ENCODE results near the gene TLE2.
"Not testable (repeated sequence)": the region's sequence is repeated elsewhere in the genome, so short reads cannot be mapped to it uniquely, and the experiment has no call there.

The TLE2 gene

DNA sequence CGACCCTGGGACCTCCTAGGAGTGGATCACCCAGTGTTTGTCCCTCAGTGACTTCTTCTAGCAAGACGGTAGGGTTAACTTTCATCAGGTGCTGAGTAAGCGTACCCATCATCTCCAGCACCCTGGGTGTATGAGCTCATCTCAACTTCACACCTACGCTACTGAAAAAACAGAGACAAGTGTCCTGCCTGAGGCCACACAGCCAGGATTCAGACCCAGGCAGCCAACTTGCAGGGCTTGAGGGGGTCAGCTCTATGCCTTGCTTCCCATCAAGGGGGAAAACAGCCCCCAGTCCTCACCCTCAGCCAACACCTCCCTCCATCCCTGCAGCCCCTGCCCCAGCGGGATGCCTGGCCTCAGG lies 4.6 kb downstream of the TLE2 start:
- Mint-ChIP-seq H3K4me1 (peaks cover 10% of the 10 kb centered on the region), H3K36me3 (no peaks in the 10 kb centered on the region), H3K27me3 (peaks cover 24% of the 10 kb centered on the region), H3K27ac (no peak overlapping the region), H3K9me3 (no peaks in the 10 kb centered on the region), H3K4me3 (no peak overlapping the region)
- DNase-seq (ENCODE audit: low spot score in 2 of 2) (no peak), ATAC-seq (ENCODE audit: low read depth) (no peak)

DNA sequence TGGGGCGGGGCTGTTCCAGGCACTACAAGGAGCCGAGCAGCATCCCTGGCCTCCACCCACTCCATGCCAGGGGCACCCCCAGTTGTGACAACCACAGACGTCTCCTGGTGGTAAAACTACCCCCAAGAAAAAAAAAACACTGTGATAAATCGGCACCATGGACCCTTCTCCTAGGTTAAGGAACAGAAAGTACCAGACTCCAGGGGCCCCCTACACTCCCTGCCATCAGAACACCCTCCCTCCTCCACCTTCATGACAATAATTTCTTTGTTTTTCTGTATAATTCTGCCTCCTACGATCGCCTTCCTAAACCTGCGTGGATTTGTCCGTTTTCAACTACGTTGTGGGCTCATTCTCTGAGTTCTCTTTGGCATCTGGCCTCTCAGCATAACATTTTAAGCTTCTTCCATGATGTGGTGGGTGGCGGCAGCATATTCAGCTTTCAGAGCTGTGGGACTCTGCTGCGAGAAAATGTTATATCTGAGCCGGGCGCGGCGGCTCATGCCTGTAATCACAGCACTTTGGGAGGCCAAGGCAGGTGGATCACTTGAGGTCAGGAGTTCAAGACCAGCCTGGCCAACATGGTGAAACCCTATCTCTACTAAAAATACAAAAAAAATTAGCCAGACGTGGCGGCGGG lies 8.6 kb downstream of the TLE2 start:
- no peak for ATAC-seq (ENCODE audit: low read depth)
- Mint-ChIP-seq H3K4me3 (no peak overlapping the region), H3K27ac (no peak overlapping the region), H3K9me3 (no peaks in the 10 kb centered on the region), H3K36me3 (no peaks in the 10 kb centered on the region), H3K4me1 (peaks cover 7% of the 10 kb centered on the region), H3K27me3 (peaks cover 17% of the 10 kb centered on the region)
- no peak for DNase-seq (ENCODE audit: low spot score in 2 of 2)

DNA sequence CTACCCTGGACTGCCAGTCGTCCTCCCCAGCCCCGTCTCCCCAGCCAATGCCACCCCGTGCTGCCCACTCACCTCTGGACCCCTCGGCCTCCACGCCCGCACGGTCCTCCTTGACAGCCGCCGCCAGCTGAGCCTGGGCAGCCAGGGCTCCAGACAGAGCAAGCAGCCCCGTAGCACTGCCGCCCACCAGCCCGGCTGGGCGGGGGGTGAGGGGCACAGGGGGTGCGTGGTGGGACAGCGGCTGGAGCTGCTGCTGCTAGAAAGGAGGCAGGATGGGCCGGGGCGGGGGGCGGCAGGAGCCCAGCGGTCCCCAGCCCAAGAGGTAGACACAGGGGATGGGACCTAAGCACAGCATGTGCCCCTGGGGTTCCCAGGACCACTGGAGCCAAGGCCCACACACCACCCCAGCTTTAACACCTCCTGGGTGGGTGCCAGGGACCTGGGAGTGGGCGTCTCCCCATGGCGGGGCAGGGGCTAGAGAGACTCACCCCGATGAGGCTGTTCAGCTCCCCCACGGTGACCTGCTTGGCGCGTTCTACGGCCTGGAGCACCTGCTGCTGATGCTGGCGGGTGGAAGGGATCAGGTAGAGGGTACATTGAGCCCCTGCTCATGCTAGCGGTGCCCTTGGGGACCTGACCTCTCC lies 9.7 kb downstream of the TLE2 start:
- no peak overlapping the region for H3K27ac Mint-ChIP-seq
- H3K9me3 Mint-ChIP-seq = no peaks in the 10 kb centered on the region
- no peaks in the 10 kb centered on the region for H3K36me3 Mint-ChIP-seq
- ATAC-seq (ENCODE audit: low read depth) (no peak), DNase-seq (ENCODE audit: low spot score in 2 of 2) (no peak)
- no peak overlapping the region for H3K4me3 Mint-ChIP-seq
- H3K27me3 Mint-ChIP-seq = peaks cover 14% of the 10 kb centered on the region
- H3K4me1 Mint-ChIP-seq = no peaks in the 10 kb centered on the region

DNA sequence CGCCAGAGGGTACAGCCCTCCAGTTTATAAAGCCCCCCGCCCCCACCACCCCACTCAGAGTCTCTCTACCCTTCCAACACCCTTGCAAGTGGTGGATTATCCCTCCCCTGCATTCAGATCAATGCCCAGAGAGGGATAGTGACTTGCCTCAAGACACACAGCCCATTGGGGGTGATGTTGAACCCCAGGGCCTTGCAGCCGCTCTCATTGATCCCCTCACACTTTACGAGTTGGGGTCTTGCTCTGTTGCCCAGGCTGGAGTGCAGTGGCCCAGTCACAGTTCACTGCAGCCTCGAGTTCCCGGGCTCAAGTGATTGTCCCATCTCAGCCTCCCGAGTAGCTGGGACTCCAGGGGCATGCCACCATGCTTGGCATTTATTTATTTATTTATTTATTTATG lies 11.2 kb downstream of the TLE2 start:
- no peak overlapping the region for H3K27ac Mint-ChIP-seq

DNA sequence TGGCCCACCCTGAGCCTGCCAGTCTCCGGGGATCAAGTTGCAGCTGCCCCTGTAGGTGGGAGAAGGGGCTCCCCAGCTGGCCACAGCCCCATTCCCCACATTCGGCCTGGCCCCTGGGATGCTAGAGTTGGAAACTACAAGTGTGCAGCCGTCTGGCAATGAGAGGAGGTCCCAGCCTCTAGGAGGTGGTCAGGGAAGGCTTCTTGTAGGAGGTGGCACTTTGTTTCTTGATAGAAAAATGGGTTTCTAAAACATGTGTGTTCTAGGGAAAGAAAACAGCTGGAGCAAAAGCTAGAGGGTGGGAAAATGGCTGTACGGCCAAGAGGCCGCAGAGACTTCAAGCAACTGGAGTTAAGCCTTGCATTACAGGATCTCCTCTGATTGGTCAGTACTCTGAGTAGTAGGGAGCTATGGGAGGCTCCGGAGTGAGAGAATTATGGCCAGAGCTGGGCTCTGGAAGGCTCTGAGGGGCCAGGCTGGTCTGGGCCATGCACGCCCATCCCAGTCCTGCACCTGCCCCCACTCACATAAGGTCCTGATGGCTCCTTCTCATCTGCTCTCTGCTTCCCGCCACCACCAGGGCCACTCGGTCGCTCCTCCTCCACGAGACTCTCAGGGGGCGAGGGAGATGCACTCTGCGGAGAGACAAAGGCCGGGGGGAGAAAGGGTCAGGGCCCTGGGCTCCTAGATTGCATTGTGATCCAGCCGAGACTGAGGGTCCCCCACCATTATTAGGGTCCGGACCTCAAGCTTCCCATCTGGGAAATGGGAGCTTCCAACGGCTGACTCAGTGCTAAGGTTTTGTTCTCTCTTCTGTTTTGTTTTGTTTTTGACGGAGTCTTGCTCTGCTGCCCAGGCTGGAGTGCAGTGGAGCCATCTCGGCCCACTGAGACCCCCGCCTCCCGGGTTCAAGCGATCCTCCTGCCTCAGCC lies 13.7 kb downstream of the TLE2 start:
- Mint-ChIP-seq H3K9me3 (no peaks in the 10 kb centered on the region), H3K4me1 (no peaks in the 10 kb centered on the region), H3K36me3 (no peaks in the 10 kb centered on the region), H3K27ac (no peak overlapping the region), H3K27me3 (peaks cover 6% of the 10 kb centered on the region), H3K4me3 (no peak overlapping the region)
- ATAC-seq (ENCODE audit: low read depth) = no peak
- DNase-seq (ENCODE audit: low spot score in 2 of 2) = no peak

More for the DNA sequence above, 11.2 kb downstream of the TLE2 start:
- Mint-ChIP-seq H3K36me3 (no peaks in the 10 kb centered on the region), H3K4me3 (no peak overlapping the region), H3K4me1 (no peaks in the 10 kb centered on the region), H3K27me3 (peaks cover 6% of the 10 kb centered on the region), H3K9me3 (no peaks in the 10 kb centered on the region)
- no peak for DNase-seq (ENCODE audit: low spot score in 2 of 2)
- ATAC-seq (ENCODE audit: low read depth) = no peak

DNA sequence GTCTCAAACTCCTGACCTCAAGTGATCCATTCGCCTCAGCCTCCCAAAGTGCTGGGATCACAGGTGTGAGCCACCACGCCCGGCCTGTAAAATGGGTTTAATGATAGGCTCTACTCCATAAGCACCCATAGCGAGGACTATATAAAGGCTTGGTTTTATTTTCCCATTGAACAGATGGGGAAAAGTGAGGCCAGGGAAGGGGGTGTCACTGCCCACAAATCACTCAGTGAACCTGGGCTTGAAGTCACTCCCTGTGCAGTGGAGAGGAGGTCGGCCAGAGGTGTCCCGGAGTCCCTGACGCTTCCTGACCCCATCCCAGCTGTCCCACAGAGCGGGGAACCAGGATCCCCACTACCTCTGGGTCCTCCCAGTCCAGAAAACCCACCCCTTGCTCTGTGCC lies 14.9 kb downstream of the TLE2 start:
- ATAC-seq (ENCODE audit: low read depth) (no peak), DNase-seq (ENCODE audit: low spot score in 2 of 2) (no peak)
- Mint-ChIP-seq H3K36me3 (no peaks in the 10 kb centered on the region), H3K27ac (no peak overlapping the region), H3K9me3 (no peaks in the 10 kb centered on the region), H3K4me1 (no peaks in the 10 kb centered on the region), H3K27me3 (peaks cover 6% of the 10 kb centered on the region), H3K4me3 (no peak overlapping the region)

DNA sequence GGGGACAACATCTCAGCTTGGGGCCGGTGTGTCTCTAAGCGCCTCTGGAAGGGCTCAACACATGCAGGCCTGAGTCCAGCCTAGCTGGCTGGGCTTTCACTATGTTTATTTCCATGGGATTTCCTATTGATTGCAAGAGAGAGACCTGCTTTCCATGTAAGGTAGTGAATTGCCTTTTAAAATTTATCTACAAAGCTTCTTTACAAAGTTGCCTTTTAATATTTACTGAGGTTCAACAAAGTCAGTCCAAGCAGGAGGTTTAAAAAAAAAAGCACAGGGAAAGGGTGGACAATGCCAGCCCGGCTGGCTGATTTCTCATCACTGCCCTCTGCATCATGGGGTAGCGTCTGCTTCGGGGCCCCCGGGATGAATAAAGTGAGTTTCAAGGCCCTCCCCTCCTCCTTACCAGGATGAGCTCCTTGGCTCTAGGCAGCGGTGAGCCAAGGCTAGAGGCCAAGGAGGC lies 15.8 kb downstream of the TLE2 start:
- Mint-ChIP-seq H3K27ac (no peak overlapping the region), H3K9me3 (no peaks in the 10 kb centered on the region), H3K36me3 (no peaks in the 10 kb centered on the region), H3K4me1 (no peaks in the 10 kb centered on the region), H3K27me3 (peaks cover 6% of the 10 kb centered on the region), H3K4me3 (no peak overlapping the region)
- ATAC-seq (ENCODE audit: low read depth) = no peak
- DNase-seq (ENCODE audit: low spot score in 2 of 2) = no peak

DNA sequence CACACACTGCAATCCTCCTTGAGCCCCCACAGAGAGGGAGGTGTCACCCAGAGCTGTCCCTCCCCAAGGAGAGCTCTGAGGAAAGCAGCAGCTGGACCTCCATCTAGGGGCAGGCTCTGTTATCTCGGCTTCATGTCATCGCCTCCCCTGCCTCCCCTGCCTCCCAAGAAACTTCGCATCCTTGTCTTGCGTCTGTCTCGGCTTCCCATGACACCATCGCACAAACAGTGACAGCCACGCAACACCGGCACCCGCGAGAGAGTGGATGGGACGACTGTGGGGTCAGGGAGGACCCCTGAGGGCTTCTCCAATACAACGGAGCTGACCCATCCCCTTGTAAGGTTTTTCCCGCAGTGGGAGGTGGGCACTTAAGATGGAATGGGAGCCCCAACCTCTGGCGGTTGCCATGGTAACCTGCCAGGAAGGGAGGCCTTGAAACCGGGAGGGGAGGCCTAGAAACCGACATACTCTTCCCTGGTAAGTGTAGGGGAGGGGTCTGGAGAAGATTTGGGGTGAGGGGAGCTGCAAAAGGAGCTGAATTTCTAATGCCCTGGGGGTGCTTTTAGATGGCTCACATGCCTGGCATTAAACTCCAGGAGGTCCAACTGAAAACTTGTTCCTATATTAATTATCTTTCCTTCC lies 16.3 kb downstream of the TLE2 start:
- DNase-seq (ENCODE audit: low spot score in 2 of 2) (no peak), ATAC-seq (ENCODE audit: low read depth) (no peak)
- no peak overlapping the region for H3K27ac Mint-ChIP-seq
- peaks cover 6% of the 10 kb centered on the region for H3K27me3 Mint-ChIP-seq
- H3K4me1 Mint-ChIP-seq = no peaks in the 10 kb centered on the region
- H3K36me3 Mint-ChIP-seq = no peaks in the 10 kb centered on the region
- no peak overlapping the region for H3K4me3 Mint-ChIP-seq
- H3K9me3 Mint-ChIP-seq = no peaks in the 10 kb centered on the region

DNA sequence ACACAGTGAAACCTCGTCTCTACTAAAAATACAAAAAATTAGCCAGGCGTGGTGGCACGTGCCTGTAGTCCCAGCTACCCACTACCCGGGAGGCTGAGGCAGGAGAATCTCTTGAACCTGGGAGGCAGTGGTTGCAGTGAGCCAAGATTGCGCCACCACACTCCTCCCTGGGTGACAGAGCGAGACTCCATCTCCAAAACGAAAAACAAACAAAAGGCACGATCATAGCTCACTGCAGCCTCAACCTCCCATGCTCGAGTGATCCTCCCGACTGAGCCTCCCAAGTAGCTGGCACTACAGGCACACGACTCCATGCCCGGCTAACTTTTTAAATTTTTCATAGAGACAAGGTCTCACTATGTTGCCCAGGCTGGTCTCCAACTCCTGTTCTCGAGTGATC lies 17.0 kb downstream of the TLE2 start:
- not testable (repeated sequence) for H3K4me3 Mint-ChIP-seq; DNase-seq (ENCODE audit: low spot score in 2 of 2); H3K9me3 Mint-ChIP-seq; H3K27ac Mint-ChIP-seq; H3K27me3 Mint-ChIP-seq; H3K36me3 Mint-ChIP-seq; ATAC-seq (ENCODE audit: low read depth); H3K4me1 Mint-ChIP-seq

DNA sequence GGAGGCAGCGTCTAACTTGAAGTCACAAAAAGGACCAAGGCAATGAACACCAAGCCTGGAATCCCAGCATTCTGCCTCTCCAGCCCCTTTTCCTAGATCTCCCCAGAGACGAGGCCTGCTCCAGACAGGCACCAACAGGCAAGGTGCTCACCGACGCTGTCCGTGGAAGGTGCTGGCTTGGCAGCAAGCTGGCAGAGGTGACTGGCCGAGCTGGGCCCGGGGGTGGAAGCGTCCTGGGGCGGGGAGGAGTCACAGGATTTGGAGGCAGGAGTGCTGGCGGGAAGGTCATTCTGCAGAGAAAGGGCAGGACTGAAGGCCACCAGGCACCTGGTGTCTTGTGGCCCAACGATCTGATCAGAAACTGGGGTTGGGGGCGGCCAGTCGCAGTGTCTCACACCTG lies 18.2 kb downstream of the TLE2 start:
- H3K36me3 Mint-ChIP-seq = no peaks in the 10 kb centered on the region
- no peak overlapping the region for H3K4me3 Mint-ChIP-seq
- H3K4me1 Mint-ChIP-seq = no peaks in the 10 kb centered on the region
- no peaks in the 10 kb centered on the region for H3K9me3 Mint-ChIP-seq
- ATAC-seq (ENCODE audit: low read depth) (no peak), DNase-seq (ENCODE audit: low spot score in 2 of 2) (no peak)
- H3K27ac Mint-ChIP-seq = no peak overlapping the region
- H3K27me3 Mint-ChIP-seq = peaks cover 6% of the 10 kb centered on the region

DNA sequence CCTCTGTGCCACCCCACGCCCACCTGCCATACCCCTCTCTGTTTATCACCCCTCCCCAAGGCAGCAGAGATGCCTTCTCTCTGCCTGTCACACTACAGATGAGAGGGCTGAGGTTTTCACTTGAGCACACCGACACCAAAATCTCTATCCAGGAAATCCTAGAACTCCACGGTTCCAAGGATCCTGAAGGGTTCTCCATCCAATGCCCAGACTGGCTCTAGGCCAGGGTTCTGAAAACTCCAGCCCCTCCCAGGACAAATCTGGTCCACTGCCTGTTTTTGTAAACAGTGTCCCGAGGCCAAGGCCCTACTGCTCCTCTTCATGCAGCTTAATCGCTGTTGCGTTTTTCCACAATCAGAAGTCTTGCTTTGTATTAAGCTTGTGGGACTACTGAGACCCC lies 20.1 kb downstream of the TLE2 start:
- H3K27me3 Mint-ChIP-seq = peaks cover 6% of the 10 kb centered on the region
- H3K4me1 Mint-ChIP-seq = no peaks in the 10 kb centered on the region
- H3K9me3 Mint-ChIP-seq = no peaks in the 10 kb centered on the region
- no peak overlapping the region for H3K4me3 Mint-ChIP-seq
- H3K27ac Mint-ChIP-seq = no peak overlapping the region
- no peak for DNase-seq (ENCODE audit: low spot score in 2 of 2)
- no peaks in the 10 kb centered on the region for H3K36me3 Mint-ChIP-seq
- ATAC-seq (ENCODE audit: low read depth) = no peak

DNA sequence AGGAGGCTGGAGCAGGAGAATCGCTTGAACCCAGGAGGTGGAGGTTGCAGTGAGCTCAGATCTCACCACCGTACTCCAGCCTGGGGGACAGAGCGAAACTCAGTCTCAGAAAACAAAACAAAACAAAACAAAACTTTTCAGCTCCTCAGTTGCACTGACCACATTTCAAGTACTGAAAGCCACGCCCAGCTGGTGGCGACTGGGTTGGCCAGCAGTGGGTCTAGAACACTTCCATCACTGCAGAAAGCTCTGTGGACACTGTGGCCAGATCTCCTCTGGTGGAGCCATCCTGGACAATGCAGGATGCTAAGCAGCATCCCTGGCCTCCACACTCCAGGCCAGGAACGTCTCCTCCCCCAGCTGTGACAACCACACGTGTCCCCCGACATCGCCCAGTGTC lies 21.1 kb downstream of the TLE2 start:
- ATAC-seq (ENCODE audit: low read depth) (no peak), DNase-seq (ENCODE audit: low spot score in 2 of 2) (no peak)
- Mint-ChIP-seq H3K27me3 (peaks cover 6% of the 10 kb centered on the region), H3K4me3 (no peak overlapping the region), H3K9me3 (no peaks in the 10 kb centered on the region), H3K36me3 (no peaks in the 10 kb centered on the region), H3K4me1 (no peaks in the 10 kb centered on the region), H3K27ac (no peak overlapping the region)

DNA sequence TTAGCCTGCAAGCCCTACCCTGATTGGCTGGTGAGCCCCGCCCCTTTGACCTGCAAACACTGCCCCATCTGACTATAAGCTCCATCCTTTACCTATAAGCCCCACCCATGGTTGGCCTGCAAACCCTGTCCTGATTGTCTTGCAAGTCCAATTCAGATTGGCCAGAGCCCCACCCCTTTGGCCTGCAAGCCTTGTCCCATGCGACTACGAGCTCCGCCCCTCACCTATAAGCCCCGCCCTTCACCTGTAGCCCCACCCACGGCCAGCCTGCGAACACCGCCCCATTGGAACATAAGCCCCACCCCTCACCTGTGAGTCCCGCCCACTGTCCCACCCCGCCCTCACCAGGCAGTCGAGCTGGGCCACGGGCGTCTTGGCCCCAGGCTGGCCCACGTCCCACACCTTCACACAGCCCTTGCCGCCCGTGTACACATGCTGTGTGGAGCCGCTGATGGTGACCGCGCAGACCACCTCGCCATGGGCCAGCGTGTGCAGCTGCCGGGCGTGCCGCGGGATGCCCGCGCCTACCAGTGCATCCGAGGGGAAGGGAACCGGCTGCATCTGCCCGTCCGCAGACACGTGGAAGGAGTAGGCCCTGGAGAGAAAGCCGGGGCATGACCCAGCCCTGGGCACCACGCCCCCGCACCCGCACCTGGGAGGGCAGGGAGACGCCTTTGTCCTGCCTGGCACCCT lies 22.9 kb downstream of the TLE2 start:
- no peaks in the 10 kb centered on the region for H3K9me3 Mint-ChIP-seq
- peak; percentile 62 for ATAC-seq (ENCODE audit: low read depth)
- no peak overlapping the region for H3K27ac Mint-ChIP-seq
- H3K4me1 Mint-ChIP-seq = no peaks in the 10 kb centered on the region
- peaks cover 6% of the 10 kb centered on the region for H3K27me3 Mint-ChIP-seq
- DNase-seq (ENCODE audit: low spot score in 2 of 2) = no peak
- no peak overlapping the region for H3K4me3 Mint-ChIP-seq
- H3K36me3 Mint-ChIP-seq = no peaks in the 10 kb centered on the region
